Measurements from ENCODE around the gene ZNG1B.
"Not testable (repeated sequence)": the region's sequence is repeated elsewhere in the genome, so short reads cannot be mapped to it uniquely, and the experiment has no call there.

Gene ZNG1B

DNA sequence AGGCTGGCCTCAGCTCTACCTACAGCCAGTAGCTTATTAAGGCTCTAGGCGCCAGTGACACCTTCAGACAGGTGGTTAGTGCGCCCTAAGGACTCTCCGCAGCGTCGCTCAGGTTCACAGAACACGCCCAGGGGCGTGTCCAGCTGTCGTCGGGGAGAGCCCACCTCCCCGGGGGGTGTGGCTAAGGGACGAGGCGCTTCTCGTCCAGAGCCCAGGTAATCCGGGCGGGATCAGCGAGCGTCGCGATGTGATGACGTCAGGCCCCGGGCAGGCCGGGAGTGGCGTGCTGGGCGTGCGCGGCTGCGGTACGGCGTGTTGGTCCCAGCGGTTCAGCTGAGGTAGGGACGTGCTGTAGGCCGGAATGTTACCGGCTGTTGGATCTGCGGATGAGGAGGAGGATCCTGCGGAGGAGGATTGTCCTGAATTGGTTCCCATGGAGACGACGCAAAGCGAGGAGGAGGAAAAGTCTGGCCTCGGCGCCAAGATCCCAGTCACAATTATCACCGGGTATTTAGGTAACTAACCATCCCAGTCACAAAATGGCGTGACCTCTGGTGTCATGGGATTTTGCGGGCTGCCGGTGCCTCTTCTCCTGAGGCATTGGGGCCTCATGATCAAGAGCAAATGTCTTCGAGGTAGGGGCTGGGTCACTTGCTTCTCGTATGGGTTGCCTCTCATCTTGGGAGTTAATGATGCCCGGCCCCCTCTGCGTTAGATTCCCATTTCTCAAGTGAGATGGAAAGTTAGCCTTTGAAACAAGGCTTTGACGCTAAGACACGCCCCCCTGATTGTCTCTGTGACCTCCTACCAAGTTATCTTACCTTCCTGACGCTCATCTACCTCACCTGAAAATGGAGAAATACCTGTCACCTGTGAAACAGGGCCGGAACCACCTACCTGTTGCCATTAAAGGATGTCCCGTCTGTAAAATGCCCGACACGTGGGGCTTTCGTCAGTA lies at the start of gene ZNG1B:
Gene ZNG1B (plus strand): TSS at position 184 of the 958 bp plus-strand sequence. CDS start 178 bp downstream, at position 362.
- DNase-seq, result peak; percentile 69 to 85

DNA sequence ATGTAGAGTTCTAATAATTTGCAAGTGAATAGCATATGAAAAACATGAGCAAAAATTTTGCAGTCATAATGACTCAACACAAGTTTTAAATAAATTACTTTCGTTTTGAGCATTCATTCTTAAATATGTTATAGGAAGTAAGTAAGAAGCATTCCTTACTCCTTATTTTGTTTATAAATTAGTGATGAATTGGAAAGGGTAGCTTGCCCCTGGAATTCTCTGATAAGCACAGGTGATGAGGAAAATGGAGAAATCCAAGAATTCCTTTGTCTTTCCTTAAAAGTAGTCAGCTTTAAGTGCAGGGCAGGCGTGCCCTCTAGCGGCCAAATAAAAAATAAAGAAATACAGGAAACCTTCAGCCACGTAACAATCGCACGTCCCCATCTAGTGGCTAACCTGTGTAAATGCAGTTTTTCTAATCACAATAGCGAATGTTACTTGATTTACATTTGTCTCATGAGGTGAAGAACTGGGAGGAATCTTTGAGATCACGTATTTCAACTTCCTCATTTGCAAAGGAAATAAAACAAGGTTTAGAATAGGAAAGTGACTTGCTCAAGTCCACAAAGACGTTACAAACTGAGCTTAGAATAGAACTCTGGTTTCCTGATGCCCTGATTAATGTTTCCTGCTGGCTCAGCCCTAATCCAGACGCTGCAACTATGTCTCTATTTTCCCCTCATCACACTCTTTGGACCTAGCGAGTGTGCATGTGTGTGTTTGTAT lies 47.2 kb upstream of the ZNG1B start:
- DNase-seq, result peak; percentile 42 to 61

DNA sequence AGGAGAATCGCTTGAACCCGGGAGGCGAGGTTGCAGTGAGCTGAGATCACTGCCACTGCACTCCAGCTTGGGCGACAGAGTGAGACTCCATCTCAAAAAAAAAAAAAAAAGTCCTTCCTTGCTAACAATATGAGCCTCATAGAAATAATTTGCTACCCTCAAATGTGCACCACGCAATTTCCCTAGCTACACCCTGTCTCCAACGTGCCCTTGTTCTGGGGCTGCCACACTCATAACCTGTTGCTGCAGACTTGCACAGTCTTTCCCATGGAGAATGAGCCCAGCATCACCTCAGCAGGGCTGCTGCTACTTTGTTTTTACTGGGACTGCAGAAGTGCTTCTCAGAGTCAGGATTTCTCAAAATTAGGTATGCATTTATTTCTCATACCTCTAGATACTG lies 46.4 kb upstream of the ZNG1B start:
- DNase-seq, result no peak

DNA sequence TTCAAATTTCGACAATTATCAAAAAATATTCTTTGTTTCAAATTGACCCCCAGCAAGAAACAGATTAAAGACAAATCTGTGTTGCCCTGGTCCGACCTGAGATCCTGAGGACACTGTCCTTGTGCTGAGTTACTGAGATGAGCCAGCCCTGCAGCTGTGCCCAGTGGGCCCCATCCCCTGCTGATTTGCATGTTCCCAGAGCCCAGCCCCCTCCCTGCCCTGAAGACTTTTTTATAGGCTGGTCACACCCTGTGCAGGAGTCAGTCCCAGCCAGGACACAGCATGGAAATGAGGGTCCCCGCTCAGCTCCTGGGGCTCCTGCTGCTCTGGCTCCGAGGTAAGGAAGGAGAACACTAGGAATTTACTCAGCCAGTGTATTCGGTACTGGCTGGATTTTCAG lies 31.4 kb upstream of the ZNG1B start:
- no peak for DNase-seq

DNA sequence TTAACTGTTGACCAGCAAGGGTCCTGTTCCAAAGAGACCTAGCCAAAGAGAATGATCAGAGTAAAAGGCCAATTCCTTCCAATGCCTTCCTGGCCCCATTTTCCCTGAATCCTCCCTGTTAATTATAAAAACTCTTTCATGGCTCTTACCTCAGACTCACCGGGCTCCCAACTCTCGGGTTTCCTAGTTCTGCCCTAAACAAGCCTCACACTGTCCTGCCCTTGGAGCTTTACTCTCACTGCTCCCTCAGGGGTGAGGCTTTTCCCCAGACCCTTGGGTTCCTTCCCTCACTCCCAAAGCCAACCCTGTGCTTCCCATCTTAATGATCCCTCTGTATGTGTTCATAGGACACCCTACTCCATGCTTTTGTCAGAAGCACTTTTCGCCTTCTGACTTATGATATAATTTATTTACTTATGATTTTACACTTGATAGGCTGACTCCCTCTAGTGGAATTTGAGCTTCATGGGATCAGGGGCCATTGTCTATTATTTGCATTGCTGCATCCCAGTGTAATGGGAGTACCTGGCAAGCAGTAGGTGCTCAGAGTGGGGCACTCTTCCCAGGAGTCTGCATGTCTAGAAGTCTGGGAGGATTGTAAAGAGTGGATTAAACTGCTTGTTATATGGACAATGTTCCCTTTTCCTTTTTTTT lies 29.9 kb upstream of the ZNG1B start:
- DNase-seq, result no peak

DNA sequence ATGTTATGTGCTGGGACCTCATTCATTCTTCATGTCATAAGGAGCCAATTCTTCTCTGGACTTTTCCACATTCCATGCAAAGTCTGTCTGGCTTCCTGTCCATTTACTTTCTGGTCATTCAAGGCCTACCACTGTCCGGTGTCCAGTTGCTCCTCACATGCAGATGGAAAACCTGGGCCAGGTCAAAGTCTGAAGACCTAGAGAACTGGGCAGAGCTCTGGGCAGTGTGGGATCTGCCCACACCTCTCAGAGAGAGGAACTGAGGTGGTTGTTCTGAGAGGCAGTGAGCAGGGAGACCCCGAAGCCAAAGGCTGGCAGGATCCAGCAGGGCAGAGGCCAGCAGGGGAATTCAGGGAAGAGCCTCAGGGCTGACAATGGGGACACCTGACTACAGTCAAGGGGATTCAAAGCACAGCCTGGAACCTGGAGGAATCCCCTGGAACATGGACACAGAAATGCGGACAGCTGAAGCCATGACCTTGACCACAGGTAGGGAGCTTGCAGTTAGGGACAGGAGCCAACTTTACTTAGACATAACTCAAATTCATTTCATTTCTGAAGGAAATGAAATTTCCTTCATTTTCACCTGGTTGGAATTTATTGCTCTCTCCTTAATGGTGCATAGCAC lies 25.7 kb upstream of the ZNG1B start:
- DNase-seq, result not testable (repeated sequence)

DNA sequence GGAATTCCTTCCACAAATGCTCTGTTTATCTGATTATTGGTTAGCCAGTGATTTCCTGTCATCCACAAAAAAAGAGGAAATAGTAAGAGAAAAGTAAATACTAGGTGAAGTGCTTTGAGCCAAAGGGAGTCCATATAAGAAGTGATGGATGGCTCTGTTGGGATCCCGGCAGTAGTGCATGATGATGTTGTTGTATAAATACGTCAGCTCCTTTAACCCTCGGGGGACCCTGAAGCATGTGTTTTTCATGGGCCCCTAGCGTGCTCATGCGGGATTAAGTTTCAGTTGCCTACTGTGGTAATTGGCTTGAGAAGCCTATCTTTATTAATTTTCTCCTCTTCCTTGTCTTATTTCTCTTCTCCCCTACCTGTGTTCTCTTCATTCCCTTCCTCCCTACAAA lies 24.7 kb upstream of the ZNG1B start:
- DNase-seq, result not testable (repeated sequence)

DNA sequence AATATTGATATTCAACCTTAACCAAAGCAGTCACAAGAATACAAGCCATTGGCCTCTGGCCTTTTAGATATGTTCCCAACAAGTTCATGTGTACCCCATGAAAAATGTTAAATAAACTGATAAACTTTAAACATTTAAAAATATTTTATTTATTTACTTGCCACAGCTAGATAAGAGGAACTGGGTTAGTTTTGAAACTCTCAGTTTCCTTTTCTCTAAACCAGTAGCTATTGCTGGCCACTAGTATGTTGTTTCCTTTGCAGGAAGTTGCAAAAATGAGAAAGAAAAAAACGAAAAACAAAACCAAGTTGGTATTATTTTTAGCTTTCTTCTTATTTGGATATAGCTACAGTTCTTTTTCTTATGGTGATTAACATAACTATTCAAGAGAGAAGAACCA lies 5.7 kb upstream of the ZNG1B start:
- DNase-seq, result not testable (repeated sequence)

DNA sequence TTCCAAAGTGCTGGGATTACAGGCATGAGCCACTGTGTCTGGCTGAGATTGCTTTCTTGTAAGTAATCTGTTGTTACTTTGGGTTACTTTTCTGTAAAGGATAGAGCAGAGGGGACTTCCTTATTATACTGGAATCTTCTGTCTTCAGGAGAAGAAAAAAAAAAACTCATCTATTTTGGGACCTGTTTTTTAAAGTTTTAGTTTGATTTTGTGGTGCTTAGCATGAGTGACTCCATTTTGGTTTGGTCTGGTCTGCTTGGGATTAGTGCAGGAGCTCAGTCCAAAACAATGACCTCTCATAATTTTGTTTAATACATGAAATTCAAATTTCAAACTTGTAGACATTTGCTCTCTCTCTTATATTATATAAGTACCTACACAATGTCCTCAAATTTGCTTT lies 4.0 kb upstream of the ZNG1B start:
- not testable (repeated sequence) for DNase-seq

DNA sequence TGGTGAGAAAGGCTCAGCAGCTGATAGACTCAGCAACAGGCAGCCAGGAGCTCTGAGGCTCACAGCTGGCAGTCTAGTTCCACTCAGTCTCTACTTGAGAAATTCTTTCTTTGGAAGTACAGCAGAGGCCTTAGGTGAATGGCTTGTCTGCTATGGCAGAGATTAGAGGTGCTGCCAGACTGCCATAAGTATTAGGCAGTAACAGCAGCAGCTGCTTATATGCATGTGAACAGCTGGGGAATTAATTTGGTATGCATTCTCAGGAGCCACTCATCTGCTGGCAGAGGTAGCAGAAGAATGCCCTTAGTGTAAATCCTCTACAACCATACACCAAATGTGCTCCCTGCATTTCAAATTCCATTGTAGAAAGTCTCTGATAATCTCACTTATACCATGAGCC lies 28.3 kb downstream of the ZNG1B start:
- not testable (repeated sequence) for DNase-seq

DNA sequence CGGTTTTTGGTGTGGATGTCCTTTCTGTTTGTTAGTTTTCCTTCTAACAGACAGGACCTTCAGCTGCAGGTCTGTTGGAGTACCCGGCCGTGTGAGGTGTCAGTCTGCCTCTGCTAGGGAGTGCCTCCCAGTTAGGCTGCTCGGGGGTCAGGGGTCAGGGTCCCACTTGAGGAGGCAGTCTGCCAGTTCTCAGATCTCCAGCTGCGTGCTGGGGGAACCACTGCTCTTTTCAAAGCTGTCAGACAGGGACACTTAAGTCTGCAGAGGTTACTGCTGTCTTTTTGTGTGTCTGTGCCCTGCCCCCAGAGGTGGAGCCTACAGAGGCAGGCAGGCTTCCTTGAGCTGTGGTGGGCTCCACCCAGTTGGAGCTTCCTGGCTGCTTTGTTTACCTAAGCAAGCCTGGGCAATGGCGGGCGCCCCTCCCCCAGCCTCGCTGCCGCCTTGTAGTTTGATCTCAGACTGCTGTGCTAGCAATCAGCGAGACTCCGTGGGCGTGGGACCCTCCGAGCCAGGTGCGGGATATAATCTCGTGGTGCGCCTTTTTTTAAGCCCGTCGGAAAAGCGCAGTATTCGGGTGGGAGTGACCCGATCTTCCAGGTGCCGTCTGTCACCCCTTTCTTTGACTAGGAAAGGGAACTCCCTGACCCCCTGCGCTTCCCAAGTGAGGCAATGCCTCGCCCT lies 39.3 kb downstream of the ZNG1B start:
- not testable (repeated sequence) for DNase-seq

DNA sequence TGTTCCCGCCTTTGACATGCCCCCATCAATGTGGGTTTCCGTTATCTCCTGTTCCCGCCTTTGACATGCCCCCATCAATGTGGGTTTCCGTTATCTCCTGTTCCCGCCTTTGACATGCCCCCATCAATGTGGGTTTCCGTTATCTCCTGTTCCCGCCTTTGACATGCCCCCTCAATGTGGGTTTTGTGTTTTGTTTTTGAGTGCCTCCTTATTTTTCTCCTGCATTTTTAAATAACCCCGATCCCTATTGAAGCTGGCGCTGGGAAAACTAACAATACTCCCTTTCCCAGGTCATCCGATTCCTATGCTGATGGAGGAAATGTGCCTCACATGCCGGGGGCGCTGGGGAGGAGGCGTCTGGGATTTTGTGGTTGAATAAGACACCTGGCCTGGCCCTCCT lies 59.0 kb downstream of the ZNG1B start:
- DNase-seq, result not testable (repeated sequence)

DNA sequence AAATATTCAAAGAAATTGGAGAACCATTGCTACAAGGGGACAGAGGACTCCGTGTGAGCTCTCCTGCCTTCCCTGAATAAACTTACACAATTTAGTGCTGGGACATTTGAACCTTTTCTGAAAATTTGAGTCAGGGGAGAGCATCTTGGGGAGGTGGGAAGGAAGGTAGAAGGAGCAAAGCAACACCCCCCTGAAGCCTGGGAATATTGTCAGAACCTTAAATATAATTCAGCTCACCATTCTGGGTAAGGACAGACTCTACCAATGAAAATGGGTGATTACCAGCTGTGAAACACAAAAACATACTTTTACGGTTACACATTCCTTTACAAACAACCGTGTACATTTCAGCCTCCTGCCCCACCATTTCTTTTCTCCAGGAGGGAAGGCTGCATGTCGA lies 60.9 kb downstream of the ZNG1B start, which contains the start of gene FOXD4L1:
Gene FOXD4L1 (plus strand): TSS at position 301 of the 400 bp plus-strand sequence. CDS start 592 bp downstream, outside the sequence.
- not testable (repeated sequence) for DNase-seq

DNA sequence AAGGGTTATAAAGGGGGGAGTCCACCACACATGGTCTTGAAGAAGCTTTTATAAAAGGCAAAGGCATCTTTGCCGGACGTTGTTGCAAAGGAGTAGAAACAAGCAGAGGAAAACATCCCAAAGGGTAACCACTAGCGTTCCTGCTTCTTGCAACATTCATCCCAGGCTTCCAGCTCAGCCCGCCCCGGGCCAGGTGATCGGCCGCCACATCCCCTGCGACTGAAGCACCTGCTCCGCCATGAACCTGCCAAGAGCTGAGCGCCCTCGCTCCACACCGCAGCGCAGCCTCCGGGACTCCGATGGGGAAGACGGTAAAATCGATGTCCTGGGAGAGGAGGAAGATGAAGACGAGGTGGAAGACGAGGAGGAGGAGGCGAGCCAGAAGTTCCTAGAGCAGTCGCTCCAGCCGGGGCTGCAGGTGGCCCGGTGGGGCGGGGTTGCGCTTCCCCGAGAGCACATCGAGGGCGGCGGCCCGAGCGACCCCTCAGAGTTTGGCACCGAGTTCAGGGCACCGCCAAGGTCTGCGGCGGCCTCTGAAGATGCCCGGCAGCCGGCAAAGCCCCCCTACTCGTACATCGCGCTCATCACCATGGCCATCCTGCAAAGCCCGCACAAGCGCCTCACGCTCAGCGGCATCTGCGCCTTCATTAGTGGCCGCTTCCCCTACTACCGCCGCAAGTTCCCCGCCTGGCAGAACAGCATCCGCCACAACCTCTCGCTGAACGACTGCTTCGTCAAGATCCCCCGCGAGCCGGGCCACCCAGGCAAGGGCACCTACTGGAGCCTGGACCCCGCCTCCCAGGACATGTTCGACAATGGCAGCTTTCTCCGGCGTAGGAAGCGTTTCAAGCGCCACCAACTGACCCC lies 61.8 kb downstream of the ZNG1B start:
- DNase-seq, result not testable (repeated sequence)

DNA sequence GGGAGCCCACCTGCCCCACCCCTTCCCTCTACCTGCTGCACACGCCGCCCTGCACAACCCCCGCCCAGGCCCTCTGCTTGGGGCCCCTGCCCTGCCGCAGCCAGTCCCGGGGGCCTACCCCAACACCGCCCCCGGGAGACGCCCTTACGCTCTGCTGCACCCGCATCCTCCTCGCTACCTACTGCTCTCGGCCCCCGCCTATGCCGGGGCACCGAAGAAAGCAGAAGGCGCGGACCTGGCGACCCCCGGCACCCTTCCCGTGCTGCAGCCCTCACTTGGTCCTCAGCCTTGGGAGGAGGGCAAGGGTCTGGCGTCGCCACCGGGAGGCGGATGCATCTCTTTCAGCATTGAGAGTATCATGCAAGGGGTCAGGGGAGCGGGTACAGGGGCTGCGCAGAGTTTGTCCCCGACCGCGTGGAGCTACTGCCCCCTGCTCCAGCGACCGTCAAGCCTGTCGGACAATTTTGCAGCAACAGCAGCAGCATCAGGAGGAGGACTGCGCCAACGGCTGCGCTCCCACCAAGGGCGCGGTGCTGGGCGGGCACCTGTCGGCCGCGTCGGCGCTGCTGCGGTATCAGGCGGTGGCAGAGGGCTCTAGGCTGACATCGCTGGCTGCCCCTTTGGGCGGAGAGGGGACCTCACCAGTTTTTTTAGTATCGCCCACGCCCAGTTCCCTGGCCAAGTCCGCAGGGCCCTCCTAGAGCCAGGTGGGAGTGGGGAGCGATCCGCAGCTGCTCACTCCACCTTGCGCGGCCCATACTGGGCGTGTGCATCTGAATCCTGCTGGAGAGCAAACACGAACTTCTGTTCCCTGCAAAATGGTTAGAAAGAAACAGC lies 62.6 kb downstream of the ZNG1B start:
- not testable (repeated sequence) for DNase-seq

DNA sequence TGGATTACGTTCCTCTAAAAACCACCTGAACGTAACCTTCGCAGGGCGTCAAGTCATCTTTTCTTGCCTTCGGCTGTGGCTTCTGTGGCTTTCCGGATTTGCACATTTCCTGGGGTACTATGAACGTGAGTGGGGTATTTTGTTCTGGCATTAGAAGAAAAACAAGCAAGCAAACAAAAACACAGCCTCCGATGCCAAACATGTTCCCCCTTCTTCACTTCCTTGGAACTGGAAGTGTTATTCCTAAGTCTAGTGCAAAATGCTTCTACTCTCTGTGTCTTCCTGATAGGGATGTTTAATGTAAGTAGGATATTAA lies 63.2 kb downstream of the ZNG1B start:
- not testable (repeated sequence) for DNase-seq

DNA sequence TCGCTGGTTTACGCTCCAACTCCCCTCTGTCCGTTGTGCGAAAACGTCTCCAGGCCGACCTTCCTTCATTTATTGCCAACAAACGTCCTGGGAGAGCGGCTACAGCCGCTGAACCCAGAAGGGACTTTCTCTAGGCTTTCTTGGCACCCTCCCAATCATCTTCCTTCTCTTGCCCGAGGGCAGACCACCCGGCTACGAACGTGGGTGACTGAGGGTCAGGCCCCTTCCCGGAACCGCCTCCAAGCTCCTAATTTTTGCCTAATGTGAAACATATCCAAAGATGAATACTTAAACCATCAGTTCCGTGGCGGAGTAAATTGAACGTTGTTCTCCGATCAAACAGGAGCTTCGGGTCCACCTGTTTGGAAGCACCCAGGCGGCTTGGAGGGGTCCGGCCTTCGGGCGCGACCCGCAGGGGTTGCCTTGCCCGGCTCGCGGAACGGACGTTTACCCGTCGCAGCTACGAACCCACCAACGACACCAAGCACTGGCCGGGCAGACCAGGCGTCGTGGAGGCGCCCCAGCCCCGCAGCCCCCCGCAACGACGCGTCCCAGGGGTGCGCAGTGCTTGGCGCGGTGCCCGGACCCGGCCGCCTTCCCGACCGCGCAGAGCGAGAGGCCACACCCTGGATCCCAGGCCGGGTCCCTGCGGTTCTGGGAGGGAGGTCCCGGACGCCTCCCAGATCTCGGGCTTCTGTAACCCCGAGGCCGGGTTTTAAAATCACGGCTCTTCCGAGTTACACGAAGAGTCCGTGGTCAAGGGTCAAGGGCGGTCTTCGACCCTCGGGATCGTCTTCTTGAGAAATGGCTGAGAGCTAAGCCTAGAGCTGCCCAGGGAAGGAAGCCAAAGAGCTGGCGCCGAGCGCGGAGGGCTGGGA lies 65.0 kb downstream of the ZNG1B start:
- DNase-seq, result not testable (repeated sequence)

DNA sequence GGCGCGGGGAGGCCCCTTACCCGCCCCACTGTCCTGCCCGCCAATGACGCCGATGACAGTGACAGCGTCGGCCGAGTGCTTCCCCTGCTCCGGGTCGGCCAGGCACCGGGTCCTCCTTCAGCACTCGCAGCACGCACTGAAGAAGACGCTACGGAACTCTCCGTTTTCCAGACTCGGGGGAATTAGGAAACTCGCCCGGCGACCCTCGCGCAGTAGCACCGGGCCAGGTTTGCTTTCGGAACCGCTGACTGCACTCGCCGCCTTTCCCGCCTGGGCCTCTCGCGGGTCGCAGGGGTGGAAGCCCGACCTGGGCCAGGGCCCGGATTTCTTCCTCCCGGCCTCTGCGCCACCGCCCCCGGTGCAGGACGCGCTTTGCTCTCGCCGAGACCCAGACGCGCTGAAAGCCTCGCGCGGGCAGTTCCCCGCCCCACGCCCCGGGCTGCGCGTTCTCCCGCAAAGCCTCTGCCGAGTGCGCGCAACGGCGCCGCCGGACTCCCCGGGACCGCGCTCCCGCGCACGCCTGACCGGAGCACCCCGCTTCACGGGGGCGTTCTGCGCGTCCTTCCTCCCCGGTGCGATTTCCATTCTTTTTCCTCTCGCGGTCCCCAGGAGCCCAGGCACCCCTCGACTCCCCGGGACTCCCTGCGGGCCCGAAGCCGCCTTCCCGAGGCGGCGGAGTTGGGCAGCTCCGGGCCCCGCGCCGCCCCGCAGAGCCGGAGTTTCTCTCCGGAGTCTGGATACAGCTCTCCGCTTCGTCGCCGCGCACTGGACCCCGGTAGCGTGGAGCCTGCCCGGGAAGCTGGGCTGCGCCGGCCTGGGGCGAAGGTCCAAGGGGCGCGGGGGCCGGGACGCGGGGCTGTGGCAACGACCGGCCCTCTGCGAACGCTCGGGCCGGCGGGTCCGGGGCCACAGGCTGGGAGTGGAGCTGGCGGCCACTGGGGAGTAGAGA lies 65.9 kb downstream of the ZNG1B start:
- peak in 1 of 2 experiments; percentile 7 for DNase-seq

Measured in stimulated activated CD4-positive, alpha-beta T cell treated with anti-CD3 and anti-CD28 coated beads, Interleukin-4, amount 100 ng/mL, for 4 hours (primary cell).